ENCODE data around the gene ZMAT5.

GRCh38 chr22:29692327-29692640, 74.5 kb downstream of the ZMAT5 start:
- no peak for TF ChIP-seq CTCF (IDR thresholded peaks at IDR 0.05; ENCODE audit: insufficient read depth, low read depth, low read length)
- TF ChIP-seq EZH2 (IDR thresholded peaks at IDR 0.05; ENCODE audit: insufficient read depth, low read length) = no peak

Measured in astrocyte (in vitro differentiated cells and primary cell).